Measurements from ENCODE around the gene MYO7A.

The MYO7A gene

DNA sequence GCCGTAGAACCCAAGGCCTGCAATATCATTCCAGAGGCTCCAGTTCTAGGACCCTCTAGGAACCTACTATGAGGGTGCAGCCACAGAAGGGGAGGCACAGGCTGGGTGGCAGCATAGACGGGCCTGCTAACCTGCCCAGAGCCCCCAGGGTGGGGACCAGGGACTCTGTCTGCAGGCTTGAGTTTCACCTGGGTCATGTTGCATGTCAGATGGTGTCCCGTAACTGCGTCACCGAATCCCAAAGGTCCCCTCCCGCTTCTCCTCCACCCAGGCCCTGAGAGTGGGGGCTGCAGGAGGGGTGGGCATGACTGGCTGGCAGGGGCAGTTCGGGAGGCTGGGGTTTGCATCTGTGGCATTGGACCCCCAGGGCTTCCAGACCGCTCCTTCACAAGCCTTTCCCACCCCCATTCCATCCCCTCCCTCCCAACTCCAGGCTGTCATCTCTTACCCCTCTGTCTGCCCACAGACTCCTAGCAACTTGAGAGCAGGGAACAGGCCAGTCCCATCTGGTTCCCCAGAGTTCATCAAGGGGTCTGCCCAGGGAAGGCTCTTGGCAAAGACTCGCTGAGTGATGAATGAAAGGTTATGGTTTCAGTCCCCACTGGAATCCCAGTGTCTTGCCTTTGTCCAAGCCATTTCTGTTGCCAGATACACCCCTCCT, 16.3 kb downstream of the MYO7A start:
- Histone ChIP-seq H3K27ac (ENCODE audit: low read depth, low read length) (no peak overlapping the region), H3K79me2 (ENCODE audit: control insufficient read depth, low read length) (no peaks in the 10 kb centered on the region), H3F3A (ENCODE audit: control insufficient read depth, insufficient read depth) (no peaks in the 10 kb centered on the region), H3K27me3 (ENCODE audit: control insufficient read depth, low read length) (peaks cover 6% of the 10 kb centered on the region; the same call in 1 of the 2 replicates), H3K9me2 (replicated peaks; ENCODE audit: control insufficient read depth, low read length) (no peaks in the 10 kb centered on the region), H3K4me2 (ENCODE audit: low read length) (no peak overlapping the region), H3K36me3 (ENCODE audit: control insufficient read depth, low read length) (no peaks in the 10 kb centered on the region), H3K9me3 (ENCODE audit: control insufficient read depth, insufficient read depth, low read length) (no peaks in the 10 kb centered on the region), H4K20me1 (ENCODE audit: control insufficient read depth, insufficient read depth, low read depth, low read length) (no peaks in the 10 kb centered on the region), H3K4me3 (ENCODE audit: low read length) (no peak overlapping the region), H3K4me1 (ENCODE audit: control insufficient read depth, low read length) (no peaks in the 10 kb centered on the region)
- TF ChIP-seq EZH2phosphoT487 (IDR thresholded peaks at IDR 0.05; ENCODE audit: borderline replicate concordance, low read length) (no peak), CTCF (IDR thresholded peaks at IDR 0.05; ENCODE audit: low read depth, low read length, poor library complexity, severe bottlenecking) (no peak)

DNA sequence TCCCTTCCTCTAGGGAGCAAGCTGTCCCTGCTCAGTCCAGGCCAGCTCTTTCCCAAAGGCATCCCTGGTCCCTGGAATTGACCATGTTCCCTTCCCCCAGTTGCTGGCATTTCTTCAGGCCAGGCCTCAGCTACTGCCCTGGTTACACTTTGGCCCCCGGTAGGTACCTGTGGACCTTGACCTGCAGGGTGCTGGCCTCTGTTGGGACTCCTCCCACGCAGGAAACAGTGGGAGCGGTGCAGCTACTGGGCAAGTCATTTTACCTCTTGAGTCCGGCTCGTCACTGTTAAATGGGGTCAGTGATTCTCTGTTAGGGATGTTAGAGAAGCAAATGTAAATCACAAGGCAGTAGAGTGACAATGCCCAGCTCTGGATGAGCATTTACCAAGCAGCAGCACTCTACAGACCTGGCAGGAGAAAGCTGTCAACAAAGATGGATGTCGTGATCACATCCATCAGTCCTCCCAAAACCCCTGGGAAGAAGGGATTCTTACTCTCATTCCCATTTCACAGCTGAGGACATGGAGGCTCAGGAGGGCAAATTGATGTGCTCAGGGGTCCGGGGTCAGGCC, 16.9 kb downstream of the MYO7A start:
- H3K79me2 ChIP-seq (ENCODE audit: control insufficient read depth, low read length) = no peaks in the 10 kb centered on the region
- H3K4me1 ChIP-seq (ENCODE audit: control insufficient read depth, low read length) = no peaks in the 10 kb centered on the region
- H3K27ac ChIP-seq (ENCODE audit: low read depth, low read length) = no peak overlapping the region
- H3K4me3 ChIP-seq (ENCODE audit: low read length) = no peak overlapping the region
- H3K9me3 ChIP-seq (ENCODE audit: control insufficient read depth, insufficient read depth, low read length) = no peaks in the 10 kb centered on the region
- TF ChIP-seq EZH2phosphoT487 (IDR thresholded peaks at IDR 0.05; ENCODE audit: borderline replicate concordance, low read length) = no peak
- no peak for TF ChIP-seq CTCF (IDR thresholded peaks at IDR 0.05; ENCODE audit: low read depth, low read length, poor library complexity, severe bottlenecking)
- H3K4me2 ChIP-seq (ENCODE audit: low read length) = no peak overlapping the region
- H3K27me3 ChIP-seq (ENCODE audit: control insufficient read depth, low read length) = peaks cover 6% of the 10 kb centered on the region; the same call in 1 of the 2 replicates
- no peaks in the 10 kb centered on the region for H3F3A ChIP-seq (ENCODE audit: control insufficient read depth, insufficient read depth)
- no peaks in the 10 kb centered on the region for H3K36me3 ChIP-seq (ENCODE audit: control insufficient read depth, low read length)
- H4K20me1 ChIP-seq (ENCODE audit: control insufficient read depth, insufficient read depth, low read depth, low read length) = no peaks in the 10 kb centered on the region
- no peaks in the 10 kb centered on the region for H3K9me2 ChIP-seq (replicated peaks; ENCODE audit: control insufficient read depth, low read length)

- Histone ChIP-seq H3F3A (ENCODE audit: control insufficient read depth, insufficient read depth) (no peaks in the 10 kb centered on the region), H3K4me3 (ENCODE audit: low read length) (no peak overlapping the region), H3K36me3 (ENCODE audit: control insufficient read depth, low read length) (no peaks in the 10 kb centered on the region), H3K4me2 (ENCODE audit: low read length) (no peak overlapping the region), H4K20me1 (ENCODE audit: control insufficient read depth, insufficient read depth, low read depth, low read length) (no peaks in the 10 kb centered on the region), H3K4me1 (ENCODE audit: control insufficient read depth, low read length) (no peaks in the 10 kb centered on the region), H3K9me3 (ENCODE audit: control insufficient read depth, insufficient read depth, low read length) (no peaks in the 10 kb centered on the region), H3K27ac (ENCODE audit: low read depth, low read length) (no peak overlapping the region), H3K79me2 (ENCODE audit: control insufficient read depth, low read length) (no peaks in the 10 kb centered on the region), H3K9me2 (replicated peaks; ENCODE audit: control insufficient read depth, low read length) (no peaks in the 10 kb centered on the region), H3K27me3 (ENCODE audit: control insufficient read depth, low read length) (peaks cover 10% of the 10 kb centered on the region)
- no peak for TF ChIP-seq CTCF (IDR thresholded peaks at IDR 0.05; ENCODE audit: low read depth, low read length, poor library complexity, severe bottlenecking)
- TF ChIP-seq EZH2phosphoT487 (IDR thresholded peaks at IDR 0.05; ENCODE audit: borderline replicate concordance, low read length) = no peak
Measured at GRCh38 chr11:77146261-77147035, 18.4 kb downstream of the MYO7A start.
